HepG2 (cell line): ENCODE data around the gene WWP2. TPM values are rescaled to one million over a fixed set of nuclear protein-coding genes. Genes with fewer than 3 reads are reported as not detected.

Source experiments
- ASH2L ChIP-seq: fragments of 300-600, 200-600 bp; sonication (generic); IDR thresholded peaks from 2 replicates; pipeline ENCODE4 v1.7.0; 2017; ENCODE audit warnings: low read depth, mild to moderate bottlenecking, moderate library complexity, mixed read lengths, low read length; ENCODE audit not compliant: insufficient read length
- ATF2 ChIP-seq: sonication (generic); formaldehyde crosslinking; IDR thresholded peaks from 2 replicates; pipeline ENCODE4 v1.4.0; 2020; ENCODE audit warnings: missing genetic modification reagents
- ATF3 ChIP-seq: sonication (generic); formaldehyde crosslinking; IDR thresholded peaks from 2 replicates; pipeline ENCODE4 v1.4.0; 2020; ENCODE audit warnings: missing genetic modification reagents
- CSRNP2 ChIP-seq: sonication (generic); formaldehyde crosslinking; conservative IDR thresholded peaks from 2 replicates; pipeline ENCODE4 v1.8.0; 2022; ENCODE audit warnings: low read depth, missing genetic modification reagents
- GABPB1 ChIP-seq: IDR thresholded peaks from 2 replicates; pipeline ENCODE4 v1.6.1; 2016; ENCODE audit warnings: mild to moderate bottlenecking, missing genetic modification reagents, moderate library complexity, missing compliant biosample characterization
- HDAC2 ChIP-seq: sonication (generic); formaldehyde crosslinking; IDR thresholded peaks from 2 replicates; pipeline ENCODE4 v1.4.0; 2020; ENCODE audit warnings: missing genetic modification reagents
- HMG20B ChIP-seq: conservative IDR thresholded peaks from 2 replicates; pipeline ENCODE4 v1.6.1; 2016; ENCODE audit warnings: missing genetic modification reagents, missing compliant biosample characterization
- KAT8 ChIP-seq: IDR thresholded peaks from 2 replicates; pipeline ENCODE4 v1.6.1; 2016; ENCODE audit warnings: missing genetic modification reagents, missing compliant biosample characterization
- MAX ChIP-seq: IDR thresholded peaks from 2 replicates; pipeline ENCODE4 v1.6.1; 2012; ENCODE audit warnings: inconsistent platforms
- MIER3 ChIP-seq: IDR thresholded peaks from 2 replicates; pipeline ENCODE4 v1.6.1; 2016; ENCODE audit warnings: missing compliant biosample characterization, borderline replicate concordance
- MXD4 ChIP-seq: IDR thresholded peaks from 2 replicates; pipeline ENCODE4 v1.6.1; 2016; ENCODE audit warnings: mild to moderate bottlenecking, missing biosample characterization, missing genetic modification reagents
- MYC ChIP-seq: sonication (generic); formaldehyde crosslinking; IDR thresholded peaks from 2 replicates; pipeline ENCODE4 v1.9.0; 2021; ENCODE audit warnings: missing genetic modification reagents, borderline replicate concordance
- NCOA1 ChIP-seq: sonication (generic); formaldehyde crosslinking; IDR thresholded peaks from 2 replicates; pipeline ENCODE4 v1.9.0; 2021; ENCODE audit warnings: missing genetic modification reagents
- PPARG ChIP-seq: conservative IDR thresholded peaks from 2 replicates; pipeline ENCODE4 v1.6.1; 2016; ENCODE audit warnings: missing biosample characterization, missing genetic modification reagents
- RAD21 ChIP-seq: fragments of 450-650 bp; formaldehyde crosslinking; IDR thresholded peaks from 2 replicates; pipeline ENCODE4 v1.5.0; 2020; ENCODE audit warnings: mild to moderate bottlenecking
- RXRB ChIP-seq: IDR thresholded peaks from 2 replicates; pipeline ENCODE4 v1.6.1; 2016; ENCODE audit warnings: borderline replicate concordance, missing genetic modification reagents, missing compliant biosample characterization
- SIN3B ChIP-seq: fragments of 150-350 bp; IDR thresholded peaks from 2 replicates; pipeline ENCODE4 v1.6.1; 2014; ENCODE audit warnings: low read length
- SIX1 ChIP-seq: sonication (generic); formaldehyde crosslinking; IDR thresholded peaks from 2 replicates; pipeline ENCODE4 v1.4.0; 2020; ENCODE audit warnings: missing genetic modification reagents, borderline replicate concordance
- SOX6 ChIP-seq, 2 experiments: fragments of 450-650 bp in 1 of 2; sonication (generic) in 1 of 2; formaldehyde crosslinking in 1 of 2; IDR thresholded peaks; 2 replicates each; pipeline versions ENCODE4 v1.4.0 to v1.6.1; 2017 to 2020; ENCODE audit warnings: antibody characterized with exemption in 1 of 2, mild to moderate bottlenecking in 1 of 2, missing genetic modification reagents in 1 of 2
- SP140L ChIP-seq: sonication (generic); formaldehyde crosslinking; IDR thresholded peaks from 2 replicates; pipeline ENCODE4 v1.4.0; 2020; ENCODE audit warnings: missing genetic modification reagents, borderline replicate concordance
- YY1 ChIP-seq: IDR thresholded peaks from 2 replicates; pipeline ENCODE4 v1.6.1; 2011; ENCODE audit warnings: low read length, low read depth, moderate library complexity, mild to moderate bottlenecking; ENCODE audit not compliant: insufficient read depth, insufficient replicate concordance
- ZNF335 ChIP-seq: sonication (generic); formaldehyde crosslinking; IDR thresholded peaks from 2 replicates; pipeline ENCODE4 v1.4.0; 2020; ENCODE audit warnings: missing genetic modification reagents
- ZNF34 ChIP-seq: sonication (generic); formaldehyde crosslinking; IDR thresholded peaks from 2 replicates; pipeline ENCODE4 v1.4.0; 2020; ENCODE audit warnings: mild to moderate bottlenecking, missing genetic modification reagents, borderline replicate concordance
- ZNF724P ChIP-seq: sonication (generic); formaldehyde crosslinking; IDR thresholded peaks from 2 replicates; pipeline ENCODE4 v1.8.0; 2022; ENCODE audit warnings: missing genetic modification reagents, borderline replicate concordance
- ZNF878 ChIP-seq: sonication (generic); formaldehyde crosslinking; IDR thresholded peaks from 2 replicates; pipeline ENCODE4 v1.8.1; 2023; ENCODE audit warnings: mild to moderate bottlenecking, missing genetic modification reagents, moderate library complexity
- polyA plus RNA-seq, 8 experiments: library from polyadenylated mRNA; depleted of rRNA in 3 of 8; stranded (reverse) in 7 of 8; unstranded in 1 of 8; fragments of >200 nt; fragmentation: Illumina TruSeq in 4 of 8; extraction: Trizol in 4 of 8; gene quantifications; 2 replicates each; pipeline versions ENCODE4 v1.2.1 to v1.2.3, GENCODE V29; 2011 to 2016; ENCODE audit warnings: low read depth in 4 of 8, missing spikeins in 1 of 8, mixed read lengths in 1 of 8; ENCODE audit not compliant: insufficient read depth in 1 of 8
- total RNA-seq, 5 experiments: library from RNA; depleted of rRNA; stranded (reverse); fragments of >200 nt; fragmentation: Illumina TruSeq; extraction: Trizol; gene quantifications; 2 replicates each; pipeline ENCODE4 v1.2.3, GENCODE V29; 2016; ENCODE audit warnings: low read depth in 1 of 5

Gene WWP2
- total and polyA plus RNA-seq, 2 of the 13 experiments (the other 11 are each of a cell fraction or from before 2014, with no cell fraction given) = 11.4 to 28.2 TPM

- TF ChIP-seq YY1 (no peak), ATF3 (CRISPR knock-in tag) (no peak), SIN3B (0 out of 2 replicates have a peak, but pooled peaks have one; percentile 33), MIER3 (peak; percentile 59; the same call in 1 of the 2 replicates), ZNF335 (CRISPR knock-in tag) (0 out of 2 replicates have a peak, but pooled peaks have one; percentile 41), PPARG (peak; percentile 63; the same call in 1 of the 2 replicates), SP140L (peak; percentile 79; the same call in 1 of the 2 replicates), ASH2L (peak; percentile 21), CSRNP2 (no peak), ZNF724P (CRISPR knock-in tag) (no peak), SOX6 (IDR thresholded peaks at IDR 0.05) (no peak), SOX6 (CRISPR knock-in tag; IDR thresholded peaks at IDR 0.05) (0 out of 2 replicates have a peak, but pooled peaks have one; percentile 16), MXD4 (CRISPR knock-in tag) (0 out of 2 replicates have a peak, but pooled peaks have one; percentile 44), ZNF878 (CRISPR knock-in tag) (no peak), NCOA1 (CRISPR knock-in tag) (peak; percentile 37; the same call in 1 of the 2 replicates), SIX1 (0 out of 2 replicates have a peak, but pooled peaks have one; percentile 44), ATF2 (0 out of 2 replicates have a peak, but pooled peaks have one; percentile 14), RAD21 (CRISPR knock-in tag) (peak; percentile 96), RXRB (peak; percentile 34; the same call in 1 of the 2 replicates), MYC (CRISPR knock-in tag) (no peak), HDAC2 (peak; percentile 38; the same call in 1 of the 2 replicates), HMG20B (CRISPR knock-in tag) (peak; percentile 96), ZNF34 (CRISPR knock-in tag) (no peak), MAX (0 out of 2 replicates have a peak, but pooled peaks have one; percentile 22), KAT8 (CRISPR knock-in tag) (peak; percentile 48; the same call in 1 of the 2 replicates), GABPB1 (CRISPR knock-in tag) (peak; percentile 30; the same call in 1 of the 2 replicates)
These were observed 34.4 kb downstream of the WWP2 start (continued) for GRCh38 chr16:69796285-69797118.
